Kidney epithelial cell (primary cell): Measurements from ENCODE around the gene EPAS1. TPM values are rescaled to one million over a fixed set of nuclear protein-coding genes. Genes with fewer than 3 reads are reported as not detected.

Source experiments
- DNase-seq: peaks from one replicate; pipeline ENCODE4 v3.0.0-alpha.2; 2010; ENCODE audit warnings: low read depth
- H3K27me3 ChIP-seq: 2 replicates; pipeline ENCODE4 v1.6.0; 2011; ENCODE audit warnings: low read length; ENCODE audit not compliant: control insufficient read depth, insufficient read depth
- H3K36me3 ChIP-seq: 2 replicates; pipeline ENCODE4 v1.5.1; 2011; ENCODE audit warnings: low read length; ENCODE audit not compliant: control insufficient read depth, insufficient read depth
- H3K4me3 ChIP-seq: 2 replicates; pipeline ENCODE4 v1.5.1; 2011; ENCODE audit warnings: low read depth, mild to moderate bottlenecking, control low read depth, low read length
- CTCF ChIP-seq: IDR thresholded peaks from 2 replicates; pipeline ENCODE4 v1.5.1; 2011; ENCODE audit warnings: mild to moderate bottlenecking, moderate library complexity, low read length, control low read depth, inconsistent platforms; ENCODE audit not compliant: insufficient read depth, poor library complexity, severe bottlenecking
- total RNA-seq: library from RNA; depleted of rRNA; stranded (reverse); fragments of >200 nt; gene quantifications from 2 replicates; pipeline ENCODE4 v1.2.3, GENCODE V29; 2015

Gene EPAS1
- total RNA-seq, 1 donor from 2014 or later: 94.3 TPM

- H3K27me3 ChIP-seq: no peaks in the 10 kb centered on the region
- H3K4me3 ChIP-seq: no peak overlapping the region
- no peaks in the 10 kb centered on the region for H3K36me3 ChIP-seq
- DNase-seq: no peak
- no peak for TF ChIP-seq CTCF
Observed at GRCh38 chr2:46332686-46333281, 35.6 kb downstream of the EPAS1 start.

GRCh38 chr2:46333912-46334311, 36.7 kb downstream of the EPAS1 start:
- DNase-seq: no peak
- H3K4me3 ChIP-seq: no peak overlapping the region
- TF ChIP-seq CTCF: peak; percentile 17
- no peaks in the 10 kb centered on the region for H3K36me3 ChIP-seq
- no peaks in the 10 kb centered on the region for H3K27me3 ChIP-seq

GRCh38 chr2:46334389-46335271, 37.4 kb downstream of the EPAS1 start:
- no peaks in the 10 kb centered on the region for H3K27me3 ChIP-seq
- peak; percentile 67 for DNase-seq
- no peak for TF ChIP-seq CTCF
- H3K36me3 ChIP-seq: no peaks in the 10 kb centered on the region
- H3K4me3 ChIP-seq: no peak overlapping the region

- Histone ChIP-seq H3K27me3 (no peaks in the 10 kb centered on the region), H3K4me3 (no peak overlapping the region), H3K36me3 (no peaks in the 10 kb centered on the region)
- TF ChIP-seq CTCF: no peak
- DNase-seq: no peak
Observed at GRCh38 chr2:46335391-46336282, 38.4 kb downstream of the EPAS1 start.

- Histone ChIP-seq H3K4me3 (no peak overlapping the region), H3K27me3 (no peaks in the 10 kb centered on the region), H3K36me3 (no peaks in the 10 kb centered on the region)
- no peak for TF ChIP-seq CTCF
- no peak for DNase-seq
Observed at GRCh38 chr2:46336283-46336959, 39.2 kb downstream of the EPAS1 start.
